ACC112 (cell line): ENCODE results near the gene PSMC6.

ENCODE experiments used
- H2AFZ ChIP-seq: fragments of 200-600 bp; sonication (generic); one replicate; pipeline ENCODE4 v1.6.0; 2017; ENCODE audit warnings: antibody characterized with exemption, low read length; ENCODE audit not compliant: unreplicated experiment
- H3K27ac ChIP-seq: fragments of 200-600 bp; sonication (generic); 2 replicates; pipeline ENCODE4 v1.5.1; 2014; ENCODE audit warnings: low read depth, mild to moderate bottlenecking, antibody characterized with exemption, low read length, moderate library complexity
- H3K27me3 ChIP-seq: fragments of 200-600 bp; sonication (generic); 2 replicates; pipeline ENCODE4 v1.6.1; 2014; ENCODE audit warnings: mild to moderate bottlenecking, antibody characterized with exemption, low read length, moderate library complexity, mixed read lengths; ENCODE audit not compliant: insufficient read depth
- H3K36me3 ChIP-seq: fragments of 200-600 bp; sonication (generic); 2 replicates; pipeline ENCODE4 v1.6.1; 2016; ENCODE audit warnings: mild to moderate bottlenecking, antibody characterized with exemption, low read length, moderate library complexity, mixed read lengths; ENCODE audit not compliant: insufficient read depth
- H3K4me1 ChIP-seq: fragments of 200-600 bp; sonication (generic); one replicate; pipeline ENCODE4 v1.6.1; 2016; ENCODE audit warnings: low read length, mixed read lengths; ENCODE audit not compliant: insufficient read depth, unreplicated experiment, control insufficient read depth
- H3K4me3 ChIP-seq: fragments of 200-600 bp; sonication (generic); 2 replicates; pipeline ENCODE4 v1.5.1; 2014; ENCODE audit warnings: mild to moderate bottlenecking, low read depth, low read length
- H3K79me2 ChIP-seq: fragments of 200-600 bp; sonication (generic); one replicate; pipeline ENCODE4 v1.6.0; 2016; ENCODE audit warnings: low read length; ENCODE audit not compliant: control insufficient read depth, unreplicated experiment, insufficient read depth

Gene PSMC6

GRCh38 chr14:52706724-52707706 is at the start of gene PSMC6:
PSMC6 (plus strand) TSS chr14:52707200; CDS start chr14:52707220, 20 bp downstream.
- Histone ChIP-seq H2AFZ (peak within 1 kb of the TSS; percentile 91), H3K79me2 (peaks cover 51% of the 10 kb centered on the region), H3K36me3 (peaks cover 36% of the 10 kb centered on the region), H3K4me3 (peak within 1 kb of the TSS; percentile 95), H3K27ac (peak within 1 kb of the TSS; percentile 74), H3K27me3 (no peaks in the 10 kb centered on the region), H3K4me1 (peaks cover 57% of the 10 kb centered on the region)

DNA sequence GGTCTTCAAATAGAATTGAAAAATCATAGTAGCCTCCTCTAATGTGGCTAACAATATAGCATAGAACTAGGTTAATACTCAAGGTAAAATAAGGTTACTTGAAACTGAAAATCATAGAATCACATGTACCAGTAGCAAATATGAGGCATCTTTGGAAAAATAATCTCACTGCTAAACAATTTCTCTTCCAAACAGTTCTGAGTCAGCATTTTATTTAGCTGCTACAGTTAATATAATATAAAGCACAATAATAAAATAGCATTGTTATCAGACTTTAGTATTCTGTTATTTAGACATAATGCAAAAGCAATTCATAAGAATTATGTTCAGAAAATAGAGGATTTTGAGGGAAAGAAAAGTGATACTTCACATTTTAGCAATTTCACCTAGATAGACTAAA is 46.7 kb upstream of the PSMC6 start:
- Histone ChIP-seq H3K27ac (no peak overlapping the region), H3K4me3 (no peak overlapping the region), H2AFZ (no peak overlapping the region), H3K36me3 (peaks cover 23% of the 10 kb centered on the region), H3K27me3 (no peaks in the 10 kb centered on the region), H3K79me2 (no peaks in the 10 kb centered on the region), H3K4me1 (no peaks in the 10 kb centered on the region)

DNA sequence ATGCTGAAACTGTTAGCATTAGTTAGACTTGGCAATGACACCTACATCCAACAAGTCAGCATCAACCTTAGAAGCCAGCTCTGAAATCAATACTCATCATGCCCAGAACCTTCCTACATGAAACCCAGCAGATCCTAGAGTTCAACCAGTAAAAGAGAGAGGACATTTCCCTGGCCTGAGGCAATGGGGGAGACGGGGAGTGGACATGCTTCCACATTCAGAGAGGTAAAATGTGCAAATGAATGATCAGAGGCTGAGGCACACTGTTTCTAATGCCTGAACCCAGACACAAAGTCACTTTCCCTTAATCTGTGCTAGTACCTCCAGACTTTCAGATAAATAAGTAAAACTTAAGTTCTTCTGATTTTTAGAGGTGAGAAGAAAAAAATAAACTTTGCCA is 46.2 kb upstream of the PSMC6 start:
- Histone ChIP-seq H2AFZ (no peak overlapping the region), H3K4me1 (no peaks in the 10 kb centered on the region), H3K36me3 (peaks cover 24% of the 10 kb centered on the region)

DNA sequence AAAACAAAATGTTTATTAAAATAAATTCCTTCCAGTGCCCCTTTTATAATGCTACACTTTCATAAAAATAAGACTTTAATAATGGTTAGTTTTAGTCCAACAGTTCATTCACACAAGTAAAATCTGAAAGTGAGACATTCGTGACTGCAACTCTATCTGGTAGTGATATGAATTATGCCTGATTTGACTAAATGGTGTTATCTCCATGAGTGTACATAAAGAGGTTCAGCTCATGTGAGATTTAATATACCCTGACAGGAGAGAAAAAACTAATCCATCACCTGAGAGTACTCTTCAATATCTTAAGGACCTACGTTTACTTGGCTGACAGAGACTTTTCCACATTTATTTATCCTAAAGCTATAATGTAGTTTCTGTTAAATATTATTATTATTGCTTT is 45.7 kb upstream of the PSMC6 start:
- Histone ChIP-seq H3K4me3 (no peak overlapping the region), H3K27ac (no peak overlapping the region), H3K36me3 (peaks cover 26% of the 10 kb centered on the region)

More for the DNA sequence above, 46.2 kb upstream of the PSMC6 start:
- Histone ChIP-seq H3K27ac (no peak overlapping the region), H3K27me3 (no peaks in the 10 kb centered on the region), H3K4me3 (no peak overlapping the region), H3K79me2 (no peaks in the 10 kb centered on the region)

GRCh38 chr14:52663850-52664249 is 43.1 kb upstream of the PSMC6 start:
- Histone ChIP-seq H2AFZ (no peak overlapping the region), H3K27me3 (no peaks in the 10 kb centered on the region), H3K4me1 (no peaks in the 10 kb centered on the region), H3K27ac (no peak overlapping the region), H3K4me3 (no peak overlapping the region), H3K79me2 (no peaks in the 10 kb centered on the region), H3K36me3 (peaks cover 21% of the 10 kb centered on the region)

More for the DNA sequence above, 45.7 kb upstream of the PSMC6 start:
- H2AFZ ChIP-seq, result no peak overlapping the region
- no peaks in the 10 kb centered on the region for H3K27me3 ChIP-seq
- H3K79me2 ChIP-seq, result no peaks in the 10 kb centered on the region
- H3K4me1 ChIP-seq, result no peaks in the 10 kb centered on the region

- H3K27ac ChIP-seq, result no peak overlapping the region
- no peaks in the 10 kb centered on the region for H3K27me3 ChIP-seq
- peaks cover 12% of the 10 kb centered on the region for H3K79me2 ChIP-seq
- H3K4me3 ChIP-seq, result no peak overlapping the region
- H2AFZ ChIP-seq, result no peak overlapping the region
- H3K4me1 ChIP-seq, result no peaks in the 10 kb centered on the region
- H3K36me3 ChIP-seq, result peaks cover 29% of the 10 kb centered on the region
These were observed 28.4 kb upstream of the PSMC6 start for GRCh38 chr14:52678591-52678990.

DNA sequence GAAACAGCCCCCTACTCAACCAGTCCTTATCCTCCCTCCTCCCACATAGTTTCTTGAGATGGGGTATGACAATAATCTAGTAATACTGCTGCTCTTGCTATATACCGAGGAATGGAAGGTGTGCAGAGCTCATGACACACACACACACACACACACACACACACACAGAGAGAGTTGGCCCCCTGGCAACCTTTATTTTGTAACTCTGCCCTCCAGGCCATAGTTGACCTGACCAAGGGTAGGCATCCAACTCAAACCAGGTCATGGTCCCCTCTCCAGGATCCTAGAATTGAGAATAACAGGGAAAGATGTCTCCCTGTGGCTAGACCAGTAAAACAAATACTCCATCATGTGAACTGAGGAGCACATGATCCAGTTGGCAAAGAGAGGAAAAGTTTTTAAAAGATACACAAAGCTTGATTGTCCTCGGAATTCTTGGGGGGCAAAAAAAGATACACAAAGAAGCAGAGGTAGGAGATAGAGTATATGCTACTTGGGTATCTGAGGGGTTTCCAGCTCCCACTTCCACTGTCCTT is 22.9 kb upstream of the PSMC6 start:
- Histone ChIP-seq H3K4me3 (no peak overlapping the region), H3K27ac (no peak overlapping the region), H3K36me3 (peaks cover 5% of the 10 kb centered on the region), H2AFZ (no peak overlapping the region), H3K4me1 (peaks cover 4% of the 10 kb centered on the region), H3K79me2 (peaks cover 65% of the 10 kb centered on the region), H3K27me3 (no peaks in the 10 kb centered on the region)

GRCh38 chr14:52686176-52686575 is 20.8 kb upstream of the PSMC6 start:
- Histone ChIP-seq H3K36me3 (no peaks in the 10 kb centered on the region; the same call in 1 of the 2 replicates), H3K27ac (no peak overlapping the region), H3K79me2 (peaks cover 81% of the 10 kb centered on the region), H3K27me3 (no peaks in the 10 kb centered on the region), H3K4me3 (no peak overlapping the region), H3K4me1 (peaks cover 6% of the 10 kb centered on the region), H2AFZ (no peak overlapping the region)

GRCh38 chr14:52690983-52691760 is 15.8 kb upstream of the PSMC6 start:
- H3K4me1 ChIP-seq, result peaks cover 27% of the 10 kb centered on the region
- no peak overlapping the region for H3K4me3 ChIP-seq
- no peak overlapping the region for H2AFZ ChIP-seq
- no peak overlapping the region for H3K27ac ChIP-seq
- H3K36me3 ChIP-seq, result no peaks in the 10 kb centered on the region
- H3K27me3 ChIP-seq, result no peaks in the 10 kb centered on the region
- H3K79me2 ChIP-seq, result peaks cover 91% of the 10 kb centered on the region

GRCh38 chr14:52692248-52692962 is 14.6 kb upstream of the PSMC6 start:
- peaks cover 27% of the 10 kb centered on the region for H3K4me1 ChIP-seq
- H2AFZ ChIP-seq, result no peak overlapping the region
- peaks cover 79% of the 10 kb centered on the region for H3K79me2 ChIP-seq
- H3K36me3 ChIP-seq, result no peaks in the 10 kb centered on the region
- H3K4me3 ChIP-seq, result peak overlapping the region; percentile 54
- no peak overlapping the region for H3K27ac ChIP-seq
- no peaks in the 10 kb centered on the region for H3K27me3 ChIP-seq
